HG03108 (cell line): ENCODE data around the gene YTHDC1.
"Not testable (repeated sequence)": the region's sequence is repeated elsewhere in the genome, so short reads cannot be mapped to it uniquely, and the experiment has no call there.

Experiments
- ATAC-seq: cut with Tn5 transposase; IDR thresholded peaks from one replicate; pipeline ENCODE4 v1.9.1; 2021; ENCODE audit warnings: moderate library complexity; ENCODE audit not compliant: unreplicated experiment

YTHDC1 gene

DNA sequence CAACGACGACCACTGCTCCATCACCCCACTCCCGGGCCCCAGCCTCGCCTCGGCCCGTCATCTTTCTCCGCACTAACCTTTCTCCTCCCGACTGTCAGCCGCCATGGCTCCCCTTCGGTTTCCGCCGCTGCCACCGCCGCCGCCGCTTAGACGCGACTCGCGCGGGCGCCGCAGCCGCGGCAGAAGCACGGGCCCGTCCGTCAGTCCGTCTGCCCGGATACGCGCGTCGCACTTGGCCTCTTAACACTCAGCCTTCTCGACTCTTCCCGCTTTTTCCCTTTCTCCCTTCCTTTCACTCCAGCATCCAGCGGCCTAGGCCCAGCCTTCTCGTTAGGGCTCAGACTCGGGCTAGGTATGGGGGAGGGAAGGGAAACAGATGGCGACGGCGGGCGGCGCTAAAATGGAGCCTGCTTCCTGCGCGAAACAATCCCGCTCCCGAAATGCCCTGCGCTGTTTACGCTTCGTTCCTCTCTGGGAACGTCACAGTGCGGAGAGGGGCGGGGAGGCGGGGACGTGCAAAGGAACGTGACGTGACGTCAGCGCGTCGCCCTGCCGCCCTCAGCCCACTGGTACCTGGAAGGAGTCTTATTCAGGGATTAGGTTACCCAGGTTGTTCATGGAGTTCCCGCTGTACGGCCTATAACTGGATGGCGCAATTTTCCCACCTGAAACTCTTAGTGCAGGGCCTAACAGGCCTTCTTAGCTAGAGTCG, at the start of gene YTHDC1:
Gene YTHDC1 (minus strand): TSS at position 442 of the 712 bp plus-strand sequence. CDS start 337 bp downstream, at position 105.
- peak; percentile 96 for ATAC-seq

DNA sequence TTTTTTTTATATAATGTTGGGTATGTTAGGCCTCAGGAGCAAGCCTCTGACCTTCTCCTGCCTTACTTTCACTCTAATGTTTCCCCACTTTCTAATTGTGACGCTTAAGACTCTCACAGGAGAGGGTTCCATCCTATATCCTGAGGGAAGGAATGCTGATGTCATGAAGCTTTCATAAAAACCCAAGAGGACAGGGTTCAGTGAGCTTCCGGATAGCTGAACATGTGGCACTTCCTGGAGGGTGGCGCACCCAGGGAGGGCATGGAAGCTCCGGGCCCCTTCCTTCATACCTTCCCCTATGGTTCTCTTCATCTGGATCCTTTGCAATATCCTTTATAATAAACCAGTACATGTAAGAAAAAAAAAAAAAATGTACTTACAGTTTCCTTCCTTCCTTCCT, 49.4 kb upstream of the YTHDC1 start:
- no peak for ATAC-seq

DNA sequence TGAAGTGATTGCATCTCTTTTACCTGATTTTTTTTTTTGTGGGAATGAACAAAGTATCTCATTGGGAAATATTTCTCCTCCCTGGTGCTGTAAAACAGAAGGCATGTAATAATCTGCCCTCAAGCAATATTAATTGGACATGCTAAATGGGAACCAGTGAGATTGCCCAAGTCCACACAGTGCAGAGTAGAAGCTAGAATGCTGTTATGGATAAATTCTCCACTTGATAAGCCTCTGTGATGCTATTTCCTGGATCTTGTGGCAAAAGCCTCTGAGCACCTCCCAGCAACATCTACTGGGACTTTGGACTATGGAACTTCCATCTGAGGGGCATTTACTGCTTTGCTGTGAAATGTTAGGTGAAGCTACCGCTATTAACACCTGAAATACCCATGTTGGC, 46.9 kb upstream of the YTHDC1 start:
- ATAC-seq, result no peak

DNA sequence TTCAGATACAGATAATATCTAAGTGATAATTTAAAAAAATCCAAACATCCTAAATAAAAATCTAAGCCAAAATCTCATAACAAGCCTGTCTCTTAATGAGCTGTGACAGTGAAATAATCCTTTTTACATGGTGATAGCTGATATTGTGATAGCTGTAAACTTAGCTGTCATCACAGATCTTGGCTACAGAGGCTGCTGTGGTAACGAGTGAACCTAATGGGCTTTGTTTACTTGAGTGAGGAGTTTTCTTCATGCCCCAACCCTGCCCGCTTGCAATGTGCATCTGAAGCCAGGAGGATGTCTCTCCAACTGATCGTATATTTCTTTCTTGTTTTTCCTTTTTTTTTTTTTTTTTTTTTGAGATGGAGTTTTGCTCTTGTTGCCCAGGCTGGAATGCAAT, 41.5 kb upstream of the YTHDC1 start:
- ATAC-seq, result no peak

DNA sequence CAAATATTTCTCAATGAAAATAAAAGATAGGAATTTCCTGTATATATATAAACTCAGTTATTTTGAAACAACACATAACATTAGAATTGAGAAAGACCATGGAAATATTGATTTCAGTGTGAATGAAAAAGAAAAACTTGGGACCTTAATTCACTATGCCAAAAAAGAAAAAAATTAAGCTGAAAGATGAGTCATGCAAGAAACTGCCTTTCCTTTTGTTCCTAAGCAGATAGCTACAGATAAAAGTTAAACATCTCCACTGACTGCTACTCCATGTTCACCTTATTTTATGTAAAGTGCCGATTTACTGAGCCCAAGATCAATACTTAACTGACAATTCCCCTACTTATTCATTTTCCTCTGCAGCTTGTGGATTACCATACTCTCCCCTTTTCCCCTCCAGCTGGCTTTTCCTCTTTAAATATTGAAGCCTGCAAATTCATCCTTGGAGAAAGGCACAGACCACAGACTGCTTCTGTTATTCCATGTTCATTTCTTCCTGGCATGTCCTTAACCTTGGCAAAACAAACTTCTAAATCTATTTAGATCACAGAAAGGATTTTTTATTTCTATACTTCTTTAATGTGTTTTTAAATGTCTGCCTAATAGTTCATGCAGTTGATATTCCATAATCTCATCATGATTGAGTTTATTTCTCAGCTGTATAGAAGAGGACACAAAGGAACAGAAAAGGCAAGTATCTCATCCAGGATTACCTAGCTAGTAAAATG, 40.5 kb upstream of the YTHDC1 start:
- ATAC-seq, result no peak

DNA sequence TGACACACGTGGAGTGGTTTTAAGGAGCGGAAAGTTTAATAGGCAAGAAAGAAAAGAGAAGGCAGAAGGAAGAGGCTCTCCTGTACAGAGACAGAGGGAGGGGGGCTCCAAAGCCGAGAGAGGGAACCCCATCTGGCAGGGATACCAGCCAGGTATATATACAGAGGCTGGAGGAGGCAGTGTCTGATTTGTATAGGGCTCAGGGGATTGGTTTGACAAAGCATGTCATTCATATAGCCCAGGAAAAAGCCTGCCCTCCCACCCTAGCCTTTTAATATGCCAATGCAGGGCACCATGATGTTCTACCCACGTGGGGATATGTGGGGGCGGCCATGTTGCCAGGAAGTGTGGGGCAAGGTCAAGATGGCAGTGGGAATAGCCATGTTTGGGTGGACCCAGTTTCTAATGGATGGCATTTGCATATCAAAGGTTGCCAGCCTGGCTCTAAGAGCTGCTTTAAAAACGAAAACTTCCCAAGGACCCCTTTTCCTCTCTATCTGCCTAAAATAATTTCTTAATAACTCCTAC, 39.6 kb upstream of the YTHDC1 start:
- not testable (repeated sequence) for ATAC-seq

DNA sequence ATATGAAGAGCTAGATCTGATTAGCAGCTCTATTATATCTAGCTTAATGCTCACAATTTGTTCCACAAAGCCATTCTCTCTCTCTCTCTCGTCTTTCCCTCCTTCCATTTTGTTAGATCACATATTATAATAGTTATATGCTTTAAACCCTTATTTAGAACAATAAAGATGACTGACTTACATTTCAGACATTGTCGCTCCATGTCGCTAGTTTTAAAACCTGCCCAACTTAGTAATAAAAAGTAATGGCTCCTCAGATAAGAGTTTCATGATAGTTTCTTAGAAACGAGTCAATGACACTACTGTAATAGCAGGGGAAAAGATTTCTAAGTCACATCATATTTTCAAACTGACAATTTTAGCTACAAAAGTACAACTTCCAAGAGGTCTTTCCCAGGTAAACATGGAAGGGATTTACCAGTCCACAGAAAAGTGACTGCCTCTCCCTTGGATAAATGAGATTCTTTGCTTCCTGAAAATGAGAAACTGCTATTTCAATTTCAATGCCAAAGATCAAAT, 38.5 kb upstream of the YTHDC1 start:
- ATAC-seq, result no peak

DNA sequence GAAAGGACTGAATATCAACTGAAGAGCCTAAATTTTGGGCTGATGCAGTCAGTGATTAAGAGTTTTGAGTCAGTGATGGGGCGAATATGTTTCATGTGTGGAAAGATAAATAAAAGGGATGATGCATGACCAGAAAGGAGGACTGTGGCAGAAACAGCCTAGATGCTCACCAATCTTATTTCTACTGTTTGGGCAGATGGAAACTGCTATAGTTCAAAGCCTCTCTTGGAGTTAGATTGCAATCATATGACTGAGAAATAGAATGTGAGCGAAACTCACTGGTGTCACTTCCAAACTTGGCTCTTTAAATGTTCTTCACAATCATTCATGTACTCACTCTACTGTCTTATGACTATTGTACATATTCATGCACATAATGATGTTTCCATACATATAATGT, 35.4 kb upstream of the YTHDC1 start:
- no peak for ATAC-seq

DNA sequence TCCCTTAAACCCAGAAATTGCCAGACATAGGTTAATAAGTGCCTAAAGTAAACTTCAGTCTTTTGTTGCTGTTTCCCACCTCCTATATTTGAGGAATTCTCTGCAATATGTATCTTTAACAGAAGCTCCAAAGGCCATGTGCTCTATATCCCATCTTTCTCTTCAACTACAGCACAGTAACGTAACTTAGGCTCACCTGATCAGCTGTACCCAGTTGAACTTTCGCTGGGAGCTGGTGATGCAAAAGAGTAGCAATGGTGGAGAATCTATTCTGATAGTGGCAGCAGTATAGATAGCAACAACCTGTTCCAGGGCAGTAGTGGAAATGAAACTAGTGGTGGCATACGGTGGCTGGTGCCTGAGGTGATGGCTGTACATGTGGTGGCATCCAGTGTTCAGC, 33.2 kb upstream of the YTHDC1 start:
- ATAC-seq, result no peak

DNA sequence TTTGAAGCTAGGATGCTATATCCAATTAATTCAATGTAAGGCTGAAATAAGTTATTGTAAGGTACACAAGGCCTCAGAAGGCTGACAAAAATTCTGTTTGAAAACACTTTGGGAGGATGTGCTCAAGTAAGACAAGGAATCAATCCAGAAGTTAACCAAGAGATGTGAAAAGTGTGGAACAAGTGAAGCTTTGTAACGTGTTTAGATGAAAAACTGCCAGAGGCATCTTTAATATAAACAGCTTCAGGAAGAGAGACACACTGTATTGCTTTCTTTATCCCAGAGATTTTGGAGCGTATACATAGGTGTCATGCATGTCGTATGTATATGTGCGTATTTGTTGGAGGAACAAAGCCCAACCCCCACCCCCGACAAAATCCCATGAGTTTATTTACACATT, 28.3 kb upstream of the YTHDC1 start:
- no peak for ATAC-seq

DNA sequence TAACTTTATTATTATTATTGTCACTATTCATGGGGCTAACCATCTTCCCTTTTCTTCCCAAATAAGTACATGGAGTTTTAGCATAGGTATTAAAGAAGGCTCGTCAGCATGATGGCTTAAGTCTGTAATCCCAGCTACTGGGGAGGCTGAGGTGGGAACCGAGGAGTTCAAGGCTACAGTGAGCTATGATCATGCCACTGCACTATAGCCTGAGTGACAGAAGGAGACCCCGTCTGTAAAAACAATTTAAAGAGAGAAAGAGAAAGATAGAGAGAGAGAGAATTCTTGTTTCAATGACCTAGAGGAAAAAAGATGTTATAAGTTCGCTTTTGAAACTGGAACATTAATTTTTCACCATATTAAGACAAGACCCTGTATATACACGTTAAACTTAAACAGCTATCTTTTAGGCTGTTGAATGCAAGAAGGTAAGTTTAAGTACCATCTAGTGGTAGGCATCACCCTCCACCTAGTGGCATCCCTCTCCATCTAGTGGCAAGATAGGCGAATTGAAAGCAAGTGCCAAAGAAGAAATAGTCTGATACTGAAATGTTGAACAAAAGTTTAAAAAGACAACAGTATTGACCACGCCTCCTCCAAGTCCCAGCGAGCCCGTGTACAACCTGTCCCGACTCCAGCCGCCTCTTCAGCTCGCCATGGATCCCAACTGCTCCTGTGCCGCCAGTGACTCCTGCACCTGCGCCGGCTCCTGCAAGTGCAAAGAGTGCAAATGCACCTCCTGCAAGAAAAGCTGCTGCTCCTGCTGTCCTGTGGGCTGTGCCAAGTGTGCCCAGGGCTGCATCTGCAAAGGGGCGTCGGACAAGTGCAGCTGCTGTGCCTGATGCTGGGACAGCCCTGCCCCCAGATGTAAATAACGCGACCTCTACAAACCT, 26.0 kb upstream of the YTHDC1 start:
- ATAC-seq, result peak; percentile 76

DNA sequence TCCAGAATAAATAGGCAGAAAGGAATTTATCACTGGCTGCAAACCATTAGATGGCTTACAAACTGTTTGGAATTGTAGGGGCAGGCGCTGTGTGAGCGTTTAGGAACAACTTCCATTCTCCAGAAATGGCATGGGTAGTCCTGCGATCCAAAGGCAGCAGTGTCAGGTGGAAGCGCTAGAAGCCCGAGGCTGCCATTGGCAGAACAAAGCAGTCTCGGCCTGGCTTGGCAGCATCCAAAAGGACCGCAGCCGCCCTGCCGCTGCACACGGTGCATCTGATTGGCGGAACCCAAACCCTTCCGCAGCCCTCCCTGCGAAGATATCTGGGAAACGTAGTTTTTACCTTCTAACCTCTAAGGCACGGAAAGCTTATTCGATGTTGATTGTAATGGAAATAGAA, 23.6 kb upstream of the YTHDC1 start:
- peak; percentile 78 for ATAC-seq

DNA sequence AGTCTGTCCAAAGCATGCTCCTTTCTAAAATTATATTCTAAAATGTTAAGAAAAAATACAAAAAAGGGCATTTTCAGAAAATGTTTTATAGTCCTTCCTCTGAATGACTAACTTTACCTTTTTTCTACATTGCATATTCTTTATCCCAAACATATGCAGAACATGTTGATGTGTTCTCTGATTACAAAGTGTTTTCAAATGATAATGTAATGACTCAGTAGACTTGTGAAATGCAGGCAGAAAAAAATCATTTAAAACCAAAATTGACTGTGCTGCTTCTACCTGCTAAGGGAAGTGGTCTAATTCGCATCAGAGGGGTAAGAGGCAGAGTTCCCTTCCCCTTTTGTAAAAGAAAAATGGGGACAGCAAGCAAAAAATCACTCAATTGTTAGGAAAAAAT, 22.7 kb upstream of the YTHDC1 start:
- ATAC-seq, result no peak

DNA sequence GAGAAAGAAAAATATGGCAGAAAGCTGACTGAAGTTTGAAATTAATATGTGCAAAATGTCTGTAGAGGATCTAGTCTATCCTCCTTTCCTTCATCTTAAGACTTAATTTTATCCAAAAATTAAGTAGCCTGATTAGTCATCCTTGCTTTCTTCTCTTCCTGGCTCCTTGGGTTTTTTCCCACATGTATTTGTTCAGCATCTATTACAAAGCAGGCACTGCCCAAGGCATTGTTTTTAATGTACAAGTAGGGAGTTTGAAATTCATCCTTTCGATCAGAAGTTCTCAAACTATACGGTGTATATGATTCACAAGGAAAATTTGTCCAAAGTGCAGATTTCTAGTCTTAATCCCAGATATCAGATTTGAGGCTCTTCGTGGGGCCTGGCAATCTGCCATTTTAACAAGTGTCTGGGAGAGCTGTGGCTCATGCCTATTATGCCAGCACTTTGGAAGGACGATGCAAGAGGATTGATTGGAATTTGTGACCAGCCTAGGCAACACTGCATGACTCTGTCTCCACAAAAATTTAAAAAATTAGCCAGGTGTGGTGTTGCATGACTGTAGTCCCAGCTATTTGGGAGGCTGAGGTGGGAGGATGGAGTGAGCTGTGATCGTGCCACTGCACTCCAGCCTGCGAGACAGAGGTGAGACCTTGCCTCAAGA, 19.4 kb upstream of the YTHDC1 start:
- no peak for ATAC-seq

DNA sequence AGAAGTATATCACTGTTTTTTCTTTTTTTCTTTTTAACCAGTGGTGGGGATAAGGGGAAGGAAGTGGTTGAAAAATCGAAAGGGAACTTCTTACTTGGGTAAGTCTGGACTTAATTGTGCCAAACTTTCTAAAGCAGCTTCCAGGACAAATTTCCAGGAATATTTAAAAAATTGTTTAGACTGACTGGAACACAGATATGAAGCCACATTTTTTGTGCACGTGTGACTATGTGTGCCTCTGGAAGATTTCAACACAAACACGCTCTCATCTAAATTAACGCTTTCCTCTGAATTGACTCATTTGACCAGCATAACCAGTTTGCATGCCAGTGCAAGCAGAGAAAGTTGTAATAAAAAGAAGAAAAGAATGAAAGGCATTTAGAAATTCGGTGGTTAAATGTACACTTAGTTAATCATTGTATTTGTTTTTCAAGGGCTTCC, 18.8 kb upstream of the YTHDC1 start:
- no peak for ATAC-seq

DNA sequence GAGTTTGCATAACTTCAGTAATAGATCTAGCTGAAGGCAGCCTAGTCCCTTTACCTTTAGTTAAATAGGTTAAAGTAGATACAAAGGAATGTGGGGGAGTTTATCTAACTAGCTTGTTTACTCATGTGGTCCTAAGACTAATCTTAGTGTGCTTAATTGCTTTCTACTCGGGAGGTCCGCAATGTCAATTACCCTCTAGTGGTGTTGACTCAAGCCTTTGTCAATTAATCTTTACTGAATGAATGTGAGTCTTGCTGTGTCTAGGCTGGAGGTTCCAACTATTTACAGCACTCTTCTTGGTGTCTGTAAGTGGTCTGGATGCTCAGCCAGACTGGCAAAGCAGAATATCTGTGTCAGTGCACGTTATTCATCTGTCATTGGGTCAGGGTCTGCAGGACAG, 17.9 kb upstream of the YTHDC1 start:
- ATAC-seq, result no peak

DNA sequence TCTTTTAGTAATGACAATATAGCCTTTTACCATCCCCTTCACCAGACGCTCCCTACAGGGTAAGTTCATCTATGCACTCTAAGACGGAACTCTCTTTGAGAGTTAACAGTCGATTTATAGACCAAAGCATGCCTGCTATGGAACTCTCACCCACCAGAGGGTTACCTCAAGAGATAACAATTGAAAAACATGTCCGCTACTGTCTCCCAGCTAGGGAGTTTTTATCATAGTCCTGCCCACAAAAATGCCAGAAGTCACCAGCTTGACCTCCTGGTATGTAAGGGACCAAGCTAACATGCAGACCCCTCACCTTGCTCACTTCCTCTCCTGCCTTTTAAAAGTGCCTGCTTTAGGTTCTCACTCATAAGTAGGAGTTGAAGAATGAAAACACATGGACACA, 16.7 kb upstream of the YTHDC1 start:
- ATAC-seq, result no peak

DNA sequence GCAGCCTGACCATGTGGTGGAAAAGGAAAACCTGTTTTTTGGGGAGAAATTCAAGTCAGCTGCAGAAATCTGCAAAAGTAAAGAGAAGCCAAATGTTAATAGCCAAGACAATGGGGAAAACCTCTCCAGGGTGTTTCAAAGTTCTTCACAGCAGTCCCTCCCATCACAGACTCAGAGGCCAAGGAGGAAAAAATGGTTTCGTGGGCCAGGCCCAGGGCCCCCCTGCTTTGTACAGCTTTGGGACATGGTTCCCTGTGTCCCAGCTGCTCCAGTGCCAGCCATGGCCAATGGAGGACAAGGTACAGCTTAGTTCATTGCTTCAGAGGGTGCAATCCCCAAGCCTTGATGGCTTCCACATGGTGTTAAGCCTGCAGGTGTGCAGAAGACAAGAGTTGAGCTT, 15.2 kb upstream of the YTHDC1 start:
- ATAC-seq, result no peak

DNA sequence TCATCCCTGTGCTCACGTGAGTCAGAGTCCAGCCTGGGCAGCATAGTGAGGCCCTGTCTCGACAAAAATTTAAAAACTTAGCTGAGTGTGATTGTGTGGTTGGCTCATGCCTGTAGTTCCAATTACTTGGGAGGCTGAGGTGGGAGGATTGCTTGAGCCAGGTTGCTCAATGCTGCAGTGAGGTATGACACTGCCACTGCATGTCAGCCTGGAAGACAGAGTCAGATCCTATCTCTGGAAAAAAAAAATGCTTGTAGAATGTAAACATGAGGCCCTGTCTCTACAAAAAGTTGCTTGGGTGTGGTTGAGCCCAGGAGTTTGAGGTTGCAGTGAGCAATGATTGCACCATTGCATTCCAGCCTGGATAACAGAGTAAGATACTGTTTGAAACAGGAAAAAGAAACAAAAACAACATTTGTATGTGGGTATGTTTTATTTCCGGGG, 11.3 kb upstream of the YTHDC1 start:
- no peak for ATAC-seq

DNA sequence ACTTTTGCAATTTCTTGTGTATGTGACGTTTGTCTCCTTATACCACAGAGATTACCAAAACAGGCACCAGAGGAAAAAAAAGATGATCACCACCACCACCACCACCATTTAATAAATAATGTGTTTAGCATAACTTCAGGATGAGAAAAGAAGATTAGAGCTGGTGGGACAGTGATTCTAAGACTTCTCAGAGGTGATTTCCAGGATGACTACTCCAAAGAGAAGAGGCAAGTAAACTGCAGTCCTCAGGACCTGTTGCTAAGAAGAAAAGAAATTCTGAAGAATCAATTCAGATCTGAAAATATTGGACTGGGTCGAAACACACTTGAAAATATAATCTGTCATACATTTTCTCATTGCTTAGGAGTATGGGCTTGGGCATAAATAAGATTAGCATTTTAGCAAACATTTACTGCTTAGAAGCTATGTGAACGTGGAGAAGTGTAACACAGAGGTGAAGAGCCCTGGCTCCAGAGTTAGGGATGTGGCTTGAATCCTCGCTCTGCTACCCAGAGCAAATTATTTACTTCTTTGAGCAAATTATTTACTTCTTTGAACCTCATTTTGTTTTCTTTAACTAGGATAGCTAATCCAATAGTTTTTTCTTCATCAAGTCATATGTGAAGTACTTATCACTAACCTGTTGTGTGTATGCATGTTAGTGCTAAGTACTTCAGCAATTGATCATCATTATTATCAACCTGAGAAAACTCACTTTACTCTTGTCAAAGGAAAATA, 10.5 kb upstream of the YTHDC1 start:
- no peak for ATAC-seq
